Measurements from ENCODE around the gene GPC6. TPM values are rescaled to one million over a fixed set of nuclear protein-coding genes. Genes with fewer than 3 reads are reported as not detected.

The GPC6 gene
- total RNA-seq, 1 experiment from 2014 or later = not detected

DNA sequence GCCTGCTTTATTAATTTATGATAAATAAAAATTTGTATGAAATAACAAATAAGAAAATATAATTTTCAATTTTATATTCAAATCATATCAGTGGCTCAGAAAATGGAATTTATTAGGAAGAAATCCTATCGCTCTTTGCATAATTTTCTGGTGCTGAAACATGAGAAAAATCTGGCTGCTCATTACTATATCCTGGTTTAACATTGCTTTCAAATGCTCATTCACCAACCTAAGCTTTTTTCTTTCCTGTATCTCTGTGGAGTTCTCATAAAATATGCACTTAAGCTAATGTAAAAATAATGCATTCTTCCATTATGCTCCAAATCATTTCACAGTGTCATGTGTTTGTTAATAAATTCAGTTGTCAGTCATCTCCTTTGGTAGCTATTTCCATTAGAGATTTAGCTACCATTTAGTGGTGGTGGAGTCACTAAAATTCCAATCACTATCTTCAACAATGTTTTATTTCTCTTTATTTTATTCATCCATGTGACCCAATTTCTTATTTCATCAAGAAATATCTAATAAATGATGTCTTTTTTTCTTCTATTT lies 754.9 kb downstream of the GPC6 start:
- intact Hi-C loops (cut with micrococcal nuclease; ENCODE audit: unreplicated experiment) = no loop called here
- Histone ChIP-seq H3K9me2 (ENCODE audit: insufficient read depth) (no peaks in the 10 kb centered on the region), H3K27me3 (ENCODE audit: insufficient read depth, low read depth) (no peaks in the 10 kb centered on the region), H3K36me3 (ENCODE audit: low read depth) (no peaks in the 10 kb centered on the region), H3K27ac (no peak overlapping the region), H2AFZ (no peak overlapping the region), H3F3A (ENCODE audit: insufficient read depth, low read depth) (no peaks in the 10 kb centered on the region), H3K79me2 (ENCODE audit: low read depth) (no peaks in the 10 kb centered on the region), H3K4me3 (no peak overlapping the region), H3K4me2 (no peak overlapping the region), H3K4me1 (replicated peaks; ENCODE audit: insufficient read depth) (no peaks in the 10 kb centered on the region), H4K20me1 (ENCODE audit: insufficient read depth) (no peaks in the 10 kb centered on the region; the same call in 1 of the 2 replicates), H3K9me3 (ENCODE audit: insufficient read depth, low read depth) (no peaks in the 10 kb centered on the region)
- ChIA-PET CTCF (no interaction called here), POLR2A (ENCODE audit: unreplicated experiment) (no interaction called here)
- DNase-seq = no peak
- TF ChIP-seq EZH2 (IDR thresholded peaks at IDR 0.05; ENCODE audit: low read depth) = no peak
- TF ChIP-seq, protein P1, sequence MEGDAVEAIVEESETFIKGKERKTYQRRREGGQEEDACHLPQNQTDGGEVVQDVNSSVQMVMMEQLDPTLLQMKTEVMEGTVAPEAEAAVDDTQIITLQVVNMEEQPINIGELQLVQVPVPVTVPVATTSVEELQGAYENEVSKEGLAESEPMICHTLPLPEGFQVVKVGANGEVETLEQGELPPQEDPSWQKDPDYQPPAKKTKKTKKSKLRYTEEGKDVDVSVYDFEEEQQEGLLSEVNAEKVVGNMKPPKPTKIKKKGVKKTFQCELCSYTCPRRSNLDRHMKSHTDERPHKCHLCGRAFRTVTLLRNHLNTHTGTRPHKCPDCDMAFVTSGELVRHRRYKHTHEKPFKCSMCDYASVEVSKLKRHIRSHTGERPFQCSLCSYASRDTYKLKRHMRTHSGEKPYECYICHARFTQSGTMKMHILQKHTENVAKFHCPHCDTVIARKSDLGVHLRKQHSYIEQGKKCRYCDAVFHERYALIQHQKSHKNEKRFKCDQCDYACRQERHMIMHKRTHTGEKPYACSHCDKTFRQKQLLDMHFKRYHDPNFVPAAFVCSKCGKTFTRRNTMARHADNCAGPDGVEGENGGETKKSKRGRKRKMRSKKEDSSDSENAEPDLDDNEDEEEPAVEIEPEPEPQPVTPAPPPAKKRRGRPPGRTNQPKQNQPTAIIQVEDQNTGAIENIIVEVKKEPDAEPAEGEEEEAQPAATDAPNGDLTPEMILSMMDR (conservative IDR thresholded peaks at IDR 0.05) = no peak
- BruUV-seq (replicated peaks) = no TSS peak

DNA sequence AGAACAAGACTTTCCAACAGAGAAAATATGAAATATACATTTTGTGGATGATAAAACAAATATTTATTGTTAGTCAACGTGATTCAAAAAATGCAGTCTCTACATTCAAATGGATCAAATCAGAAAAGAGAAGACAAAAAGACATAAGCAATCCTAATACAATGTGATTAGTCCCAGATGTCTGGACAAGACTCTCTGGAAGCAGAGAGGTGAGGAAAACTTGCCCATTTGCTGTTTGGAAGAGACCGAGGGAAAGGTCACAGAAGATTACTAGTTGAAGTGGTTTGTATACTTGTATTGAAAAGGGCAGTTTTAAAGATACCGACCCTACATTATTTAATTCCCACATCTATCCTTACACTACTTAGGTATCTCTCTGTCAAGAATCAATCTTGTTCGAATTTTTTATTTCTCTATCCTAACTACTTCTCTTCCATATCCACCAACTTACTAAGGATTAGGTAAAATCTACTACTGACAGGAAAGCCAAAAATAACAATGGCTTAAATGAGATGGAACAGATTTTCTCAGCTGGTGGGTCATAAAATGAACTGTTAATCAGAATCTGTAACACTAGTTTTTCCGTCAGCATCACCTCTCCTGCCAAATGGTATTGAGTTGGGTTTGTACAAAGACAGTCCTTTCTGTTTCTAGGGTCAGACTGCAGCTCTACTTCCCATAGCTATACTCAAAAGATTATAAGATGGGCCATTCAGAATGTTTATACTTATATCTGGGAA lies 755.7 kb downstream of the GPC6 start:
- Histone ChIP-seq H3F3A (ENCODE audit: insufficient read depth, low read depth) (no peaks in the 10 kb centered on the region), H3K27ac (no peak overlapping the region), H2AFZ (no peak overlapping the region), H3K4me2 (no peak overlapping the region), H3K9me2 (ENCODE audit: insufficient read depth) (no peaks in the 10 kb centered on the region), H4K20me1 (ENCODE audit: insufficient read depth) (no peaks in the 10 kb centered on the region; the same call in 1 of the 2 replicates), H3K4me1 (replicated peaks; ENCODE audit: insufficient read depth) (no peaks in the 10 kb centered on the region), H3K9me3 (ENCODE audit: insufficient read depth, low read depth) (no peaks in the 10 kb centered on the region), H3K79me2 (ENCODE audit: low read depth) (no peaks in the 10 kb centered on the region), H3K4me3 (no peak overlapping the region), H3K27me3 (ENCODE audit: insufficient read depth, low read depth) (no peaks in the 10 kb centered on the region), H3K36me3 (ENCODE audit: low read depth) (no peaks in the 10 kb centered on the region)
- POLR2A ChIA-PET (ENCODE audit: unreplicated experiment) = no interaction called here
- no peak for TF ChIP-seq EZH2 (IDR thresholded peaks at IDR 0.05; ENCODE audit: low read depth)
- TF ChIP-seq, protein P1 (conservative IDR thresholded peaks at IDR 0.05) = no peak
- intact Hi-C loops (cut with micrococcal nuclease; ENCODE audit: unreplicated experiment) = no loop called here
- DNase-seq = no peak
- CTCF ChIA-PET = no interaction called here
- no TSS peak for BruUV-seq (replicated peaks)

DNA sequence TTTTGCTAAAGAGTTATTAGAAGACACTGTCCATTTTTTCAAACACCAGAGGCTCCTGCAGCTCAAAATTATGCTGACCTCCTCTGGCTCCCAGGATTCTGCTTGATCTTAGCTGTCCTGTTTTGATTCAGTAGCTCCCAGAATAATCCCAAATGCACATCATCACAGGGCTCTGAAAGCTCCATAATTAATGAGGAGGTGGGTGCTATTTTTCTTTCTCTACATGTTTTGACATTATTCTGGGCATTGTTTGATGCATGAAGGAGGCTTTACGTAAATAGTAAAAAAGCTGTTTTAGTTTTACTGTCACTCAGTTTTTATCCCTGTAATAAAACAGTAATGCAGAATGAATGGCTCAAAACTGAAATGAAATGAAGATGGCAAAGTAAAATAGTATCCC lies 757.4 kb downstream of the GPC6 start:
- Histone ChIP-seq H3K4me1 (replicated peaks; ENCODE audit: insufficient read depth) (no peaks in the 10 kb centered on the region), H3K27me3 (ENCODE audit: insufficient read depth, low read depth) (no peaks in the 10 kb centered on the region), H3K36me3 (ENCODE audit: low read depth) (no peaks in the 10 kb centered on the region), H3F3A (ENCODE audit: insufficient read depth, low read depth) (no peaks in the 10 kb centered on the region), H3K9me2 (ENCODE audit: insufficient read depth) (no peaks in the 10 kb centered on the region), H3K27ac (no peak overlapping the region), H3K9me3 (ENCODE audit: insufficient read depth, low read depth) (no peaks in the 10 kb centered on the region), H3K4me3 (no peak overlapping the region), H2AFZ (no peak overlapping the region), H3K4me2 (no peak overlapping the region), H3K79me2 (ENCODE audit: low read depth) (no peaks in the 10 kb centered on the region), H4K20me1 (ENCODE audit: insufficient read depth) (no peaks in the 10 kb centered on the region; the same call in 1 of the 2 replicates)
- no peak for TF ChIP-seq EZH2 (IDR thresholded peaks at IDR 0.05; ENCODE audit: low read depth)
- TF ChIP-seq, protein P1 (conservative IDR thresholded peaks at IDR 0.05) = no peak
- CTCF ChIA-PET = no interaction called here
- intact Hi-C loops (cut with micrococcal nuclease; ENCODE audit: unreplicated experiment) = no loop called here
- BruUV-seq (replicated peaks) = no TSS peak
- no peak for DNase-seq
- POLR2A ChIA-PET (ENCODE audit: unreplicated experiment) = no interaction called here
